Neural progenitor cell (in vitro differentiated cells): ENCODE results near the gene UQCRC2.

Source experiments
- CTCF ChIP-seq: fragments of 200-600 bp; sonication (generic); IDR thresholded peaks from 2 replicates; pipeline ENCODE4 v1.5.1; 2017; ENCODE audit warnings: antibody characterized with exemption, mild to moderate bottlenecking
- EZH2 ChIP-seq: fragments of 200-600 bp; sonication (generic); IDR thresholded peaks from 2 replicates; pipeline ENCODE4 v1.6.1; 2017; ENCODE audit warnings: antibody characterized with exemption, mild to moderate bottlenecking, moderate library complexity
- EZH2phosphoT487 ChIP-seq: fragments of 200-600 bp; sonication (generic); IDR thresholded peaks from 2 replicates; pipeline ENCODE4 v1.6.1; 2017; ENCODE audit warnings: antibody characterized with exemption

GRCh38 chr16:22007509-22008214, 54.5 kb downstream of the UQCRC2 start, which contains the start of gene MOSMO:
- peak; percentile 26 for TF ChIP-seq CTCF
- peak; percentile 59 for TF ChIP-seq EZH2
- TF ChIP-seq EZH2phosphoT487, result no peak
